Endothelial cell of umbilical vein (primary cell): Measurements from ENCODE around the gene FGR.

Experiments
- CTCF ChIP-seq, 2 donors: IDR thresholded peaks; 1 replicate in 1 of 2; 2 replicates in 1 of 2; pipeline ENCODE4 v1.5.1; 2011; ENCODE audit warnings: low read length in 2 of 2, mild to moderate bottlenecking in 2 of 2, moderate library complexity in 2 of 2, control low read depth in 1 of 2, inconsistent platforms in 1 of 2, low read depth in 1 of 2; ENCODE audit not compliant: insufficient read depth in 1 of 2; ENCODE audit errors: extremely low read depth in 1 of 2
- EZH2 ChIP-seq: IDR thresholded peaks from 2 replicates; pipeline ENCODE4 v1.6.1; 2012; ENCODE audit warnings: borderline replicate concordance, low read depth, mild to moderate bottlenecking, moderate library complexity, low read length, inconsistent platforms; ENCODE audit not compliant: severe bottlenecking
- FOS ChIP-seq: IDR thresholded peaks from 2 replicates; pipeline ENCODE4 v1.6.1; 2011; ENCODE audit warnings: mild to moderate bottlenecking, low read length, moderate library complexity, borderline replicate concordance; ENCODE audit not compliant: insufficient read depth
- GATA2 ChIP-seq: IDR thresholded peaks from 2 replicates; pipeline ENCODE4 v1.7.0; 2011; ENCODE audit warnings: low read depth, mild to moderate bottlenecking, moderate library complexity, mixed read lengths, low read length; ENCODE audit not compliant: insufficient read length, insufficient read depth
- POLR2A ChIP-seq: IDR thresholded peaks from 2 replicates; pipeline ENCODE4 v1.6.1; 2012; ENCODE audit warnings: low read depth, mild to moderate bottlenecking, control low read depth, low read length

GRCh38 chr1:27577504-27578188, 57.3 kb downstream of the FGR start:
- no peak for TF ChIP-seq POLR2A
- no peak for TF ChIP-seq FOS
- no peak for TF ChIP-seq CTCF (IDR thresholded peaks at IDR 0.05; ENCODE audit: extremely low read depth in 1 of 2, insufficient read depth in 1 of 2, low read depth in 1 of 2, low read length in 2 of 2)
- no peak for TF ChIP-seq GATA2
- TF ChIP-seq EZH2 = no peak
